Spleen (tissue), 11 donors: ENCODE results near the gene LAIR2. TPM values are rescaled to one million over a fixed set of nuclear protein-coding genes. Genes with fewer than 3 reads are reported as not detected.
"Not testable (repeated sequence)": the region's sequence is repeated elsewhere in the genome, so short reads cannot be mapped to it uniquely, and the experiment has no call there.

ENCODE experiments used
- DNase-seq: peaks from one replicate; pipeline ENCODE4 v3.0.0-alpha.2; 2020
- H3K27ac ChIP-seq, 8 donors: fragments of 200-600 bp; sonication (generic) in 7 of 8; 1 replicate in 4 of 8; 2 replicates in 4 of 8; pipeline versions ENCODE4 v1.5.0 to v1.8.0; 2016 to 2021; ENCODE audit warnings: inconsistent platforms in 4 of 8, mild to moderate bottlenecking in 4 of 8, moderate library complexity in 1 of 8
- H3K27me3 ChIP-seq, 7 donors: fragments of 200-600 bp; sonication (generic) in 6 of 7; replicated peaks in 1 of 7; 1 replicate in 4 of 7; 2 replicates in 3 of 7; pipeline versions ENCODE4 v1.5.0 to v1.8.0; 2016 to 2021; ENCODE audit warnings: inconsistent platforms in 3 of 7, mild to moderate bottlenecking in 1 of 7
- H3K36me3 ChIP-seq, 6 donors: fragments of 200-600 bp; sonication (generic) in 5 of 6; 1 replicate in 4 of 6; 2 replicates in 2 of 6; pipeline versions ENCODE4 v1.5.0 to v1.8.0; 2016 to 2021; ENCODE audit warnings: inconsistent platforms in 2 of 6
- H3K4me1 ChIP-seq, 6 donors: fragments of 200-600 bp; sonication (generic) in 5 of 6; 1 replicate in 3 of 6; 2 replicates in 3 of 6; pipeline versions ENCODE4 v1.5.0 to v1.8.0; 2016 to 2021; ENCODE audit warnings: inconsistent platforms in 3 of 6
- H3K4me3 ChIP-seq, 8 donors: fragments of 200-600 bp; sonication (generic) in 7 of 8; 1 replicate in 4 of 8; 2 replicates in 4 of 8; pipeline versions ENCODE4 v1.5.0 to v1.8.0; 2016 to 2021; ENCODE audit warnings: inconsistent platforms in 4 of 8, mild to moderate bottlenecking in 4 of 8, moderate library complexity in 2 of 8
- H3K9me3 ChIP-seq, 8 donors: fragments of 200-600 bp; sonication (generic) in 7 of 8; 1 replicate in 4 of 8; 2 replicates in 4 of 8; pipeline versions ENCODE4 v1.5.0 to v1.8.0; 2016 to 2021; ENCODE audit warnings: inconsistent platforms in 4 of 8
- CTCF ChIP-seq, 11 experiments: fragments of 200-600 bp in 7 of 11; fragments of 450-650 bp in 4 of 11; sonication (generic) in 4 of 11; IDR thresholded peaks in 8 of 11; conservative IDR thresholded peaks in 3 of 11; 1 replicate in 7 of 11; 2 replicates in 4 of 11; pipeline versions ENCODE4 v1.4.0 to v1.8.0; 2016 to 2021; ENCODE audit warnings: antibody characterized with exemption in 11 of 11, inconsistent platforms in 4 of 11, mild to moderate bottlenecking in 1 of 11
- POLR2A ChIP-seq, 3 donors: fragments of 450-650 bp; IDR thresholded peaks; one replicate each; pipeline ENCODE4 v1.5.1; 2017; ENCODE audit warnings: antibody characterized with exemption in 3 of 3, mild to moderate bottlenecking in 1 of 3
- POLR2AphosphoS5 ChIP-seq, 3 donors: sonication (generic); formaldehyde crosslinking; IDR thresholded peaks; one replicate each; pipeline ENCODE4 v1.5.1; 2017; ENCODE audit warnings: antibody characterized with exemption in 3 of 3
- WGBS, 5 donors: extraction: QIAGEN DNeasy Blood & Tissue Kit in 3 of 5; methylation state at CpG; one replicate each; pipeline versions ENCODE4 v1.1.5 to v1.1.7; 2013 to 2018; 5-methylcytosine and 5-hydroxymethylcytosine counted together
- intact Hi-C: fragments of 100-400 bp; cut with DNase I; formaldehyde crosslinking; loops from one replicate; pipeline ENCODE4 v1.15.0; 2023; ENCODE audit warnings: low total_unique reads
- polyA plus RNA-seq, 3 donors: library from polyadenylated mRNA; stranded (reverse); fragments of 200-250 nt; gene quantifications; one replicate each; pipeline ENCODE4 v1.2.1, GENCODE V29; 2013
- total RNA-seq, 7 donors: library from RNA; depleted of rRNA in 3 of 7; stranded (reverse); fragments of >200 nt in 3 of 7; fragmentation: NEBNext Ultra II Directional in 4 of 7; extraction: Animal tissue kit (Norgen Biotek cat#: 25700) in 4 of 7; gene quantifications; one replicate each; pipeline versions ENCODE4 v1.1.0 to v1.2.1, GENCODE V29; 2016 to 2021
- donor health status: healthy with polysubstance abuse.
- donor health status: DM: no; HTN: no; CAD: no; lungs with moderate emphysema.
- donor health status: DM: no; HTN: no; CAD: no.
- donor health status: Bipolar disorder and iron deficiency.
- donor health status: healthy.
- donor health status: DM: no; HTN: no; CAD: no.
- donor health status: DM: yes; HTN: yes; CAD: no.

The LAIR2 gene
- total and polyA plus RNA-seq, 10 donors: 0.28 to 4.9 (median 3.1) TPM; not detected in 4

- intact Hi-C loops: no loop called here
- TF ChIP-seq POLR2AphosphoS5 (IDR thresholded peaks at IDR 0.05) (no peak), POLR2A (IDR thresholded peaks at IDR 0.05) (no peak), CTCF (IDR thresholded peaks at IDR 0.05 in 8 of 11, conservative IDR thresholded peaks at IDR 0.05 in 3 of 11) (no peak)
- Histone ChIP-seq H3K4me1 (peaks cover 0 to 8% (median 2%) of the 10 kb centered on the region in 6 donors), H3K9me3 (no peaks in the 10 kb centered on the region), H3K27me3 (peaks cover 0 to 54% (median 0%) of the 10 kb centered on the region in 7 donors), H3K4me3 (no peak overlapping the region), H3K36me3 (no peaks in the 10 kb centered on the region), H3K27ac (no peak overlapping the region)
- WGBS, 5 donors: 60 to 75% (median 71%) methylated on average over 12 of the region's 12 CpGs
- no peak for DNase-seq
Measured at GRCh38 chr19:54507824-54508223, 5.2 kb downstream of the LAIR2 start.

GRCh38 chr19:54508487-54508886 is 5.9 kb downstream of the LAIR2 start:
- H3K4me1 ChIP-seq, H3K4me3 ChIP-seq, H3K36me3 ChIP-seq, H3K27ac ChIP-seq, H3K9me3 ChIP-seq, intact Hi-C loops, DNase-seq: not testable (repeated sequence)
- peaks cover 0 to 54% (median 0%) of the 10 kb centered on the region in 7 donors for H3K27me3 ChIP-seq
- WGBS, 5 donors: 63 to 100% (median 83%) methylated on average over 1 to 2 of the region's 3 CpGs

- H3K4me1 ChIP-seq, intact Hi-C loops, H3K36me3 ChIP-seq, H3K27ac ChIP-seq, DNase-seq, H3K4me3 ChIP-seq, H3K9me3 ChIP-seq: not testable (repeated sequence)
- 51 to 82% (median 60%) methylated on average over 3 to 9 of the region's 21 CpGs; no CpG with 5 or more reads in 1 of the 5 donors for WGBS, 5 donors
- H3K27me3 ChIP-seq: peaks cover 0 to 57% (median 0%) of the 10 kb centered on the region in 7 donors
- peak in 2 of 11 experiments; percentile 10 to 25 for TF ChIP-seq CTCF (IDR thresholded peaks at IDR 0.05 in 8 of 11, conservative IDR thresholded peaks at IDR 0.05 in 3 of 11)
Measured at GRCh38 chr19:54509200-54509940, 6.7 kb downstream of the LAIR2 start.

GRCh38 chr19:54515156-54515555 is 12.5 kb downstream of the LAIR2 start:
- intact Hi-C loops: no loop called here
- Histone ChIP-seq H3K4me1 (peaks cover 0 to 5% (median 0%) of the 10 kb centered on the region in 6 donors), H3K9me3 (no peaks in the 10 kb centered on the region), H3K4me3 (no peak overlapping the region), H3K27me3 (peaks cover 0 to 69% (median 3%) of the 10 kb centered on the region in 7 donors), H3K36me3 (no peaks in the 10 kb centered on the region), H3K27ac (no peak overlapping the region)
- no peak for DNase-seq
- no peak for TF ChIP-seq POLR2A (IDR thresholded peaks at IDR 0.05)
- TF ChIP-seq POLR2AphosphoS5 (IDR thresholded peaks at IDR 0.05): no peak
- no peak for TF ChIP-seq CTCF (IDR thresholded peaks at IDR 0.05 in 8 of 11, conservative IDR thresholded peaks at IDR 0.05 in 3 of 11)
- 57 to 69% (median 64%) methylated on average over 3 of the region's 3 CpGs for WGBS, 5 donors
